Effector CD4-positive, alpha-beta T cell (primary cell): ENCODE measurements around the gene FCF1.

Experiments used
- DNase-seq: peaks from one replicate; pipeline ENCODE4 v3.0.0-alpha.2; 2020

The FCF1 gene

GRCh38 chr14:74771399-74771798 lies 58.5 kb downstream of the FCF1 start:
- no peak for DNase-seq

GRCh38 chr14:74784634-74785033 lies 71.7 kb downstream of the FCF1 start:
- no peak for DNase-seq

GRCh38 chr14:74785056-74785613 lies 72.2 kb downstream of the FCF1 start:
- DNase-seq: no peak

- no peak for DNase-seq
Observed at GRCh38 chr14:74786796-74787315, 73.9 kb downstream of the FCF1 start.
